Amygdala (tissue), 56 donors: ENCODE measurements around the gene BIRC7.

Source experiments
- DNase-seq, 56 donors: peaks; one replicate each; lab custom pipeline; 2025; lab: John Stamatoyannopoulos, UW

BIRC7 gene

DNA sequence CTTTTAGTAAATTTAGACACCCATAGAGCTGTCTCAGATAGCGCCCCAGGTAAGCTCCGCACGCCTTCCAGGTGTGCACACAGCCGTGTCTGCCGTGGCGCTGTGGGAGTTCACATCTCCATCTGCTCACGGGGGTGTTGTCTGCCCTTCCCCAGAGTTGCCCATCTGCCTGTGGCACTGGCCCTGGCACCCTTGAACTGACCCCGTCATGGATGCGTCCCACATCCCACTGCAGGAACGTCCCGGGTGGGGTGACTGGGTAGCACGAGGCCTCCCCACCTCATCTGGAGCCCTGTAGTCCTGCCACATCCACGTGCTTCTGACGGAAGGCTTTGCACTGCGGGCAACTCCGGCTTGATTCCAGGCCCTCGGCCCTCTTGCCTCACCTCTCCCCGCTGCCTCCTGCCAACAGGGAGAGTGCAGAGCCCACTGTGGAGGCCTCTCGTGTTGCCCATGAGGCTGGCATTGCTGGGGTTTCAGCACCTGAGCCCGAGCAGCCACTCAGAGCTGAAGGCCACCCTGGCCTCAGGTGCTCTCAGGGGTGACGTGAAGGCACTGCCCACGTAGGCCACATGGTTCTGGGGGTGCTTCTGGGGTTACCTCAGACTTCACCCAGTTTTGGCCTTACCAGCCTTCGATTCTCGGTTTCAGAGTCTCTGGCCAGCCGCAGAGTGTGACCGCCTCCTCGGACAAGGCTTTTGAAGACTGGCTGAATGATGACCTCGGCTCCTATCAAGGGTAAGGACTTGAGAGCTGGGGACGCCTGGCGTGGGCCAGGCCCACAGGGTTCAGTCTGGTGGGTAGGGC lies 42.0 kb downstream of the BIRC7 start:
- no peak for DNase-seq

DNA sequence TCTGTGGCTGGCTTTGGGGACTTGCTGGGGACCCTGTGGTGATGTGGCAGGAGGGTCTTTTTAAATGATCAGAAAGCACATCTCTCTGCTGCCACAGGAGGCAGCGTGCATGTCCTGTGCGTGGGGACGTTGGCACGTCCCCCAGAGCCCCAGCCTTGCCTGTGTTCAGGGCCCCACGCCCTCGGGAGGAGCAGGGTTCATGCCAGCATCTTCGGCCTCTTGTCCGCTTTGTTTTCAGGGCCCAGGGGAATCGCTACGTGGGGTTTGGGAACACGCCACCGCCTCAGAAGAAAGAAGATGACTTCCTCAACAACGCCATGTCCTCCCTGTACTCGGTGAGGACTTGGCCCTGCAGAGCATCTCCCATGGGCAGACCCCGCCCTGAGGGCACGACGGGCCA lies 43.0 kb downstream of the BIRC7 start:
- no peak for DNase-seq

DNA sequence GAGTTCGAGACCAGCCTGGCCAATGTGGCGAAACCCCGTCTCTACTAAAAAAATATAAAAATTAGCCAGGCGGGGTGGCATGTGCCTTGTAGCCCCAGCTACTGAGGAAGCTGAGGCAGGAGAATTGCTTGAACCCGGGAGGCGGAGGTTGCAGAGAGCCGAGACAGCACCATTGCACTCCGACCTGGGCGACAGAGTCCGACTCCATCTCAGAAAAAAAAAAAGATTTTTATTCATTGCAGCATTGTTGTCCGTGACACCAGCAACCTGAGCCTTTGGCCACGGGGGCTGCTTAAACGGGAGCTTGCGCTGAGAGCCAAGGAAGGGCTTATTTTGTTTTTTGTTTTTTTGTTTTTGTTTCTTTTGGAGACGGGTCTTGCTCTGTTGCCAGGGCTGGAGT lies 44.2 kb downstream of the BIRC7 start:
- no peak for DNase-seq

DNA sequence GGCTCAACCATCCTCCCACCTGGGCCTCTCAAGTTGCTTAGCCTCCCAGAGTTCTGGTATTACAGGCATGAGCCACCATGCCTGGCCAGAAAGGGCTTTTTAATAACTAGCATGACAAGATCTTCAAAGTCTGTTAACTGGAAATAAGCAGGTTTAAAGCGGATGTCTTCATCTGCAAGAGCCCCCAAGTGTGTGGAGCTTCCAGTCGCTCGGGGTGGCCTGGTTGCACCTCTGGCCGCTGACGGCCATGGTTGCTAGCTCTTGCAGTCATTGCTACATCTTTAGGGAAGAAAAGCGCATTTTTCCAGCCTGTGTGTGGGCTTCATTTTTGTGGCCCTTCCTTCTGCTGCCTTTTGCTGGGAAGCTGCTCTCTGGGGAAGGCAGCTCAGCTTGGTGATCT lies 44.7 kb downstream of the BIRC7 start:
- DNase-seq = no peak

DNA sequence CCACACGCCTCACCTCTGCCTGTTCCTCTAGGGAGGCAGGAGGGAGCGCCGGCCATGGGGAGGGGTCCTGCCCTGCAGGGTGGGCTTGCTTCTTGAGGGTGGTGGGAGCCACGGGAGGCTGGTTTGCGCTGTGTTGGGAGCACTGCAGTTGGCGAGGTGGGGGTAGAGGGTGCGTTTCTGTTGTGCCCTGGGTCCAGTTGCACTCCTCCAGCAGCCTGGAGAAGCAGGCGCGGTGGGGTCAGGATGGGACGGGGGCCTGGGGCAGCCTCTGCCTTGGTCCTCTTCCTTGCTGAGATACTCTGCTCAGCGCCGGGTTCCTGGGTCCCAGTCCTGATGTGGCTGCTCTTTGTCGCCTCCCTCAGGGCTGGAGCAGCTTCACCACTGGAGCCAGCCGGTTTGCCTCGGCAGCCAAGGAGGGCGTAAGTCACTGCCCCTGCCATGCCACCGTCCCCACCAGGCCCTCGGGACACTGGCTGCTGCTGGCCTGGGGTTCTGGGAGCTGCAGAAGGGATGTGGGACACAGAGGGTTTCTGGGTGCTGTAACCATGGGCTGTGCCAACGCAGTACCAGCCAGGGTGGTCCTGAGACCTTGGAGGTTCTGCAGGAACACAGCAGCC lies 45.3 kb downstream of the BIRC7 start:
- no peak for DNase-seq

DNA sequence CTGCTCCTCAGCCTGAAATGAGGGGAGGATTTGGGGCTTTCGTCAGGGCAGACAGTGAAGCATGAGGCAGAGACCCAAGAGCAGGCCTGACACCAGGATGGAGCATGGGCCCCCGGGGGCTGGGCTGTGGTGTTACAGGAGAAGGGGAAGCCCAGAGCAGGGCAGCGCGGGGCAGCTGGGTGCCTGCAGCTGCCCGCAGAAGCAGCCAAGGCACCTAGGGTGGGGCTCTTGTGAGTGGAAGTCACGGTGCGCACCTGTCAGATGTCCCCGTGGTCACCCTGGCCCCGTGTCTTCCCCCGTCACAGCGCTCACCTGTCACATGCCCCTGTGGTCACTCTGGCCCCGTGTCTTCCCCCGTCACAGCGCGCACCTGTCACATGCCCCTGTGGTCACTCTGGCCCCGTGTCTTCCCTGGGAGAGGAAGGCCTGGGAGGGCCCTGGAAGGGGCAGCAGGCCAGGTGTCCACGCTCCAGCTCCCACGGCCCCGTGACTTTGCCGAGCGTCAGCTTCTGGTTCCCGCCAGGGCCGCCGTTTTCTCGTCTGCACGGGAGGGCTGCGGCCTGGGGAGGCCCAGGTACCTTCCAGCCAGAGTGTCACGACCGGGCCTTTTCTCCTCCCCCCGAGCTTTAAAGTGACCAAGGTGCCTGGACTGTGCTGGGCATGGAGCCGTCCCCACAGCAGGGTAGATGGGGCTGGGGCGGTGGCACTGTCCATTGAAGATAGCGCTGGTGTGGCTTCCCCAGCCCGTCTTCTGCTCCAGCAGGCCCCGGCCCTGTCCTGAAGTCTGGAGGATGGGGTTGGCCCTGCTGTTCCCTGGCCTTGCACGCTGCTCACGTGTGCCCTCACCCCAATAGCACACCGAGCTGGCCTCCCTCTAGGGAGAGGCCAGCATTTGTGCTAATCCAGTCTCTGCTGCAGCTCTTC lies 46.3 kb downstream of the BIRC7 start:
- DNase-seq = no peak

DNA sequence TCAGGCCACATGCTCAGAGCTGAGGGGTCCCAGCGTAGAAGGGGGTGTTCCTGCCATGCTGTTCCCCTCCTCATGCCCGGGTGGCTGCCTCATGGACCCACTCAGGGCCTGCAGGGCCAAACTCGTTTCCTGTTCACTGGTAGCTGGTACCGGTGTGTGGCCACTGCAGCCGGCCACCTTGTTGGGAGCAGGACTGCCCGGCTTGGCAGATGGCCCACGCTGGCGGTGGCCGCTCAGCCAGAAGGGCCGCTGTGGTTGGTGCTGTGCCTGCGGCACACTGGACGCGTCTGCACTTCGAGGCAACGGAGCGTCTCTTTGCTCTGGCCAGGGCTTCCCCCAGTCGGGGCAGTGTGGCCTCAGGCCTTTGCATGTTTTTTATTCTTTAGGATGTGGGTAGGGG lies 47.2 kb downstream of the BIRC7 start:
- no peak for DNase-seq

DNA sequence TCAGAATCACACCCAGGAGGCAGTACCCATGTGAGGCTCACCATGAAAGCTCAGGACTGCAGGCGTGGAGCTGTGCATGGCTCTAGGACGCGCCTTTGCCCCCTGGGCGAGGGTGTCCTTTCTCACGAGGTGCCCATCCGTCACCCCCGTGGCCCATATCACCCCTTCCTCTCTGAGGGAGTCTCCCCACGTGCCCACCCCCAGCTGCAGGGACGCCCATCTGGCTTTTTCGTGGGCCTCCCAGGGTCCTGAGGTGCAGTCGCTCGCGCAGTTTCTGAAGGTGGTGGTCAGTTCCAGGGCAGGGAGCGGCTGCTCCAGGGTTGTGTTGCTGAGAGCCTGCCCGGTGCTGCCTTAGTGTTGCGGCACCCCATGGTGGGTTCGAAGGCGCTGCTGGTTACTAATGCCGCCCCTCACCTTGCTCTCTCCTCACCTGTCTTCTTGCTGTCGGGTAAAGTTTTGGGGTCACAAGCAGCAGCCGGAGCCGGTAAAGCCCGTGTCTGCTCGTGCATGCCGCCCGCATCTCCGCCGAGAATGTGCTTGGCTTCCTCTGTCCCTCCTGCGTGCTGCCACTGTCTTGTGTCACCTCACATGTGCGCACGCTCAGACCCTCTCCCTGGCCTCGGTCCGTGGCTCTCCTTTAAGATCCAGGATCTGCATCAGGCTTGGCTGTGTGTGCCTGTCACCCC lies 47.8 kb downstream of the BIRC7 start:
- no peak for DNase-seq

DNA sequence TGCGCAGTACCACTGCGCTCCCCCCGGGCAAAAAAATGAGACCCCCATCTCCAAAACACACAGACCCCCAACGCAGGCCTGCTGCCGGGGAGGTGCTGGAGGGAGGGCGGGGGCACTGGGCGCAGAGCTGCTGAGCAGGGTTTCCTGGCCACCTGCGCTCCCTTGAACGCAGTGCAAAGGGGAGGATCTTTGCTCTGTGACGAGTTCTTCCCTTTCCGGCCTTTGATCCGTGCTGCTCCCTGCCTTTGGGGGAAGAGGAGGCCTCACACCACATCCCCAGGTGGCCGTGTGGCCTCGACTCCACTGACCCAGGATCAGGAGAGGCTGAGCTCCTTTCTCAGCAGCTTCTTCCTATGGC lies 48.4 kb downstream of the BIRC7 start:
- DNase-seq = no peak

DNA sequence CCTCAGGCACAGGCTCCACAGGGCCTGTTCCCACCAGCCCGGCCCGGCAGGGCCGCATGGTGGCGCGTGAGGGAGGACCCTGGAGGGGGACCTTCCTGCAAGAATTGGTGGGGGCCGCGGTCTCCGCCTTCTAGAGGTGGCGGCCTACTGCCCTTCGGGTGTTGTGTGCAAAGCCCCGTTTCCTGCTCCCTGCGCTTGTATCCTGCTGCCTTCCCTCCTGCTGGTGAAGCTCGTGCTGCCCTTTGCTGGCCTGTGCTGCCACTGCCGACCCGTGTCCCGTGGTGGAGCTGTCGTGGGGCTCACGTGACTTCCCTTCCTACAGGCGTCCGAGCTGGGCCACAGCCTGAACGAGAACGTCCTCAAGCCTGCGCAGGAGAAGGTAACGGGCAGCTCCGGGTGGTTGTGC lies 48.8 kb downstream of the BIRC7 start:
- no peak for DNase-seq

DNA sequence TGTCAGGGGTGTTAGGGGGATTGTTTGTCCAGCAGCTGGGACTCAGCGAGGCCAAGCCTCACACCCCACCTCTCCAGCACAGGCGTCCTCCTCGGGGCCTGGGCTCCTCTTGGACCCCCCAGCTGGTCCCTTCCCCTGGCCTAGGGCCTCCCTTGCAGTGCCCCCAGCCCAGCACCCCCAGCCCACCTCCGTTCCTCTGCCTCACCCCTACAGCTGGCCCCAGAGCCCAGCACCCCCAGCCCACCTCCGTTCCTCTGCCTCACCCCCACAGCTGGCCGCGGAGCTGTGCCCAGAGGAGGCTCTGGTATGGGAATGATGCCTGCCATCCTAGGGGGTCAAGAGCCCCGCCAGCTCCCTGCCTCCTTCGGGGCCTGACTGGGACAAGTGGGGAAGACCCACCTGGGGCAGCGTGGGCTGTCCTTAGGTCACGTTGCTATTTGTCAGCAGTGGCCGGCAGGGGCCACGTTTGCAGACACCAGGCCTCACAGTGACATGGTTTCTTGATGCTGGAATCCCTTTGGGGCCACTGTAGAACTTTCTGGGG lies 49.3 kb downstream of the BIRC7 start:
- no peak for DNase-seq

DNA sequence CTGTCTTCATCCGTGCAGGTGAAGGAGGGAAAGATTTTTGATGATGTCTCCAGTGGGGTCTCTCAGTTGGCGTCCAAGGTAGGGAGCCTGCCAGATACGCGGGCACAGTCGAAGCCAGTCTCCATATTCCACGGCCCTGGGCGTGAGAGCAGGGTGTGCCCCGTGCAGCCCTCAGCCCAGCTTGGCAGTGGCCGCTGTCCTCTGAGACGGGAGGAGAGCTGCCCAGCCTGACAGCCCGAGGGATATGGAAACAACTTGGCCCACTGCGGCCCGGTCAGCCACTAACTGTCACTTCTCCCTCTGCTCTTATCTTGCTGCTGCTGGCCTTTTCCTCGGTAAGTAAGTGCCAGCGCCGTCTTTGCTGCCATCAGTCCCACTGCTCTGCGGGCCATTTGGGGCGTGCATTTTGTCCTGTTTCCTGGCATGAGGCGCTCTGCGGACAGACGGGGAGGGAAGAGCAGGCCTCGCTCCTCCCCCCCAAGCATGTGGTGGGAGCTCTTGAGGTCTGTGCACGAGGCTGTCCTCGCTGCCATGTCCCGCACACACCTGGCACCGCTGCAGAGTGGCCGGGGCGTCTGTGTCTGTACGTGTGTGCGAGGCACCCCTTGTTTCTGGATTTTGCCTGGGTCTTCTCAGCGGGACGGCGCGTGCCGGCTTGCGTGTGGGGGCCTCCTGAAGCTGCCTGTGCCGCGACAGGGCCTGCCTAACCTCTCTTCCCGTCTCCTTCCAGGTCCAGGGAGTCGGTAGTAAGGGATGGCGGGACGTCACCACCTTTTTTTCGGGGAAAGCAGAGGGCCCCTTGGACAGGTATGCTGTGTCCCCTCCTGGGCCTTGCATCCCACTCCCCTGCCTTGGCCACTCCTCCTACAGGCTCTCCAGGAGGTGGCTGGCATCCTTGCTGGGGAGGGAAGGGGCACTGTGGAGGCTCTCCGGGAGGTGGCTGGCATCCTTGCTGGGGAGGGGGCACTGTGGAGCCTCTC lies 50.2 kb downstream of the BIRC7 start:
- no peak for DNase-seq

DNA sequence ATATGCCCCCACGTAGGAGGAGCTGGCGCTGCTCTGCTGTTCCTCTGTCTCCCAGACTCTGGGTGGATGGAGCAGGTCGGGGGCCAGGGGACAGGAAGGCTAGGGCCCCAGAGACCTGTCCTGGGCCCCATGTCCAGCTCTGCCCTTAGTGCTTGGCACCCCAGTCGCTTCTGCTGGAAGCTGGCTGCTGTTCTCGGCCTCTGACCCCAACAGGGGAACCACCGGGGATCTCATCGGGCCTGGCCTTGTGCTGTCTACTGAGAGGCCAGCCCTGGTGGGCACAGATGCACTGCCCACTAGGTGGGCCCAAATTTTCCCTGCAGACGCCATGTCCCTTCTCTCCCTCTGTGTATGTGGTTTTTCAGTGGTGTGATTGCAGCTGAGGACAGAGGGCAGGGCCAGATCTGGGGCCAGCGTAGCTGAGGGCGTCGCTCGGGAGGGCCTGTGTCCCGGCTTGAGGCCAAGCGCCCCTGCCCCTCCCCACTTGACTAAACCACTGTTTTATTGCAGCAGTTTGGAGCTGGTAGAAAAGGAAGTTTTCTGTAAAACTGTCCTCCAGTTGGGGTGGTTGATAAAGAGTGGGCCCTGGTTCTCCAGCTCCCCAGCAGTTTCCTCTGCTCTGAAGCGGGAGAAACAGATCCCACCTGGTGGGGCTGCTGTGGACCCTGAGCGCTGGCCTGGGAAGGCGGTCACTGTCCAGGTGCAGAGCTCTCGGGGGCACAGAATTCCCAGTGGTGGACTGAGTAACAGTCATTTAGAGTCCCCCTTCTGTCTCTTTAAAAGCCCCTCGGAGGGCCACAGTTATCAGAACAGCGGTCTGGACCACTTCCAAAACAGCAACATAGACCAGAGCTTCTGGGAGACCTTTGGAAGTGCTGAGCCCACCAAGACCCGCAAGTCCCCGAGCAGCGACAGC lies 51.3 kb downstream of the BIRC7 start:
- no peak for DNase-seq

DNA sequence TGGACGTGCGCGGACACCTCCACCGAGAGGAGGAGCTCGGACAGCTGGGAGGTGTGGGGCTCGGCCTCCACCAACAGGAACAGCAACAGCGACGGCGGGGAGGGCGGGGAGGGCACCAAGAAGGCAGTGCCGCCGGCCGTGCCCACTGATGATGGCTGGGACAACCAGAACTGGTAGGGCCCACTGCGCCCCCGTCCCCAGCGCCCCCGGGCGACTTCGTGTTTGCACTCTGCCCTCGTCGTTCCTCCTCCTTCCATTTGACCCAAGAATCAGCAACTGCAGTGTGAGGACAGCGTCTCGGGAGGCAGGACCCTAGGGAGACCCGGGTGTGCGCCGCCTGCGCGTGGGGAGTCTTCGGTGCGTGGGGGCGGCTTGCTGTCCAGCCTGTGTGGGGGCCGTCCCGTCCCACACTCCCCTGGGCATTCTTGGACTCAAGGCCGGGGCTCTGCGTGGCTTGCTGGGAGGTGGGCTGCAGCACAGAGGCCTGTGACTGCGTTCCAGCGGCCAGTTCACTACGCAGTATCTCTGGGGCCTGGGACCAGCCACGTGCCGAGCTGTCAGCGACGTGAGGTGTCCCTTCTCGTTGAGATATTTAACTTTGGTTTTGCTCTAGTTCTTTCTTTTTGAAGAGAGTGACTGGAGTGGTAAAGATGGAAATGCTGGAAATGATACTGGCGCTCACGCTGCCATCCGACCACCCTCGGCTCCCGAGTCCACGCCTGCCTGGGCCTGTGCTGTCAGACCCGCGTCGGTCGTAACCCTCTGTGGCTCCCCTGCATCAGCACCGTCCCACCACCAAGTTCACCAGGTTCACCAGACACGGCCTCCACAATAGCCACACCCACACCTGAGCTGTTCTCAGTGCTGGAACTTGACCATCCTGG lies 52.2 kb downstream of the BIRC7 start:
- DNase-seq = no peak

DNA sequence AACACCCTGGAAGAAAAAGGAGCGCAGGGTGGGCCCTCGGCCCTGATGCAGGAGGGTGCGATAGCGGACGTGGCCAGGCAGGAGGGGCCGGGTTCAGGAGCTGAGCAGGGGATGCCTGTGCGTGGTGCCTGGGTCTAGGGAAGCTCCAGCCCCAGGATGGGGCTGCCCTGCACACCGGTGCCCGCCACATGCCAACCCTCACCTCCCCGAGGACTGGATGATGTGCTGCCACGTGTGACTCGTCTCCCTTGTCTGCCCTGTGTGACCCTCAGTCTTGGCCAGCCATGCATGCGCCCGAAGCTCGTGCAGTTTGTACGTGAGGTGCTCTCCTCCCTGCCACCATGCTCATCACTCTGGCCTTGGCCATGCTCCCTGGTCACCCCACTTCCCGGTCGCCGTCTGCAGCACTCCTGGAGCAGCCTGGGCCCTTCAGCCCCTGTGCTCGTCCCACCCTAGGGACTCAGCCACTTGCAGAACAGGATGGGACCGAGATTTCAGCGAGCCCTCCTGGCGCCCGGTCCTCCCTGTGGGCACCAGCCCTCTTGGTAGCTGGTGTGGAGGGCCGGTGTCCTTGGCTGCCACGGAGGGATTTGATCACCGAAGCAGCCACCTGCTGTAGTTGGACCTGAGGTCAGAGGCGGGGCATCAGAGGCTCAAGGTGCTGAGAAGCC lies 53.0 kb downstream of the BIRC7 start:
- no peak for DNase-seq

DNA sequence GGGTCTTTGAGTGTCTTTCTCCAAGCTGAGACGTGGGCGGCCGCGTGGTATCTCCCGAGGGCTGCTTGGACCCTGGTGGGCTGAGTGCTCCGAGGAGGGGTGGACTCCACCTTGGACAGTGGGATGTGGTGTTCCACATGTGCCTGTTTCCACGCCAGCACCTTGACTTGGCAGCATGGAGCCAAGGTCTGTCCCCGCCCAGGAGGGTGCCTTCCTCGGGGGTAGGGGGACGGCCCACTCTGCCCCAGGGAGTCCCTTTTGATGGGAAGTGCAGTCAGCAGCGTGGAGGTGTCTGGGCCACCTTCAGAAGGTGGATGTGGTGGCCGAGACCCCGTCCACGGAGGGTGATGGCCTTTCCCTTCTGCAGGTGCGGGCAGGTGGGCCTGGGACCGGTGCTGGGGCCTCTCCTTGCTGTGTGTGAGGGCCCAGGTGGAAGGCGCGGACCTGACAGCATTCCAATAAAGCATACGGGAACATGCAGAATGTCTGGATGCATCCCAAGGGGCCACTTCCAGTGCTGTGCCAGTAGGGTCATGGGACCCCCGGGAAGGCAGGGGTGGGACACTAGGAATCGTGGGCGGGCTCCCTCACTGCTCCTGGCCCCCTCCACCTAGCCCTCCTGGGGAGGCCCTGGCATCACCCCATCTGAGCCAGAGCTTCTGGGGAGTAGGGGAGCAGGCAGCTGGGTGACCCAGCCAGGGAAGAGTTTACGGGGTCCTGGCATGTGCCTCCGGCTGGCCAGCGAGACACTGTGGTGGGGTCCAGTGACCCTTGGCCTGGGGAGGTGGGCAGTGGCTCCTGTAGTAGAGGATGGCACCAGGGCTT lies 53.8 kb downstream of the BIRC7 start:
- DNase-seq = no peak
